Measurements from ENCODE around the gene CGB1. TPM values are rescaled to one million over a fixed set of nuclear protein-coding genes. Genes with fewer than 3 reads are reported as not detected.

The CGB1 gene
- total RNA-seq, 1 experiment from 2014 or later = not detected

DNA sequence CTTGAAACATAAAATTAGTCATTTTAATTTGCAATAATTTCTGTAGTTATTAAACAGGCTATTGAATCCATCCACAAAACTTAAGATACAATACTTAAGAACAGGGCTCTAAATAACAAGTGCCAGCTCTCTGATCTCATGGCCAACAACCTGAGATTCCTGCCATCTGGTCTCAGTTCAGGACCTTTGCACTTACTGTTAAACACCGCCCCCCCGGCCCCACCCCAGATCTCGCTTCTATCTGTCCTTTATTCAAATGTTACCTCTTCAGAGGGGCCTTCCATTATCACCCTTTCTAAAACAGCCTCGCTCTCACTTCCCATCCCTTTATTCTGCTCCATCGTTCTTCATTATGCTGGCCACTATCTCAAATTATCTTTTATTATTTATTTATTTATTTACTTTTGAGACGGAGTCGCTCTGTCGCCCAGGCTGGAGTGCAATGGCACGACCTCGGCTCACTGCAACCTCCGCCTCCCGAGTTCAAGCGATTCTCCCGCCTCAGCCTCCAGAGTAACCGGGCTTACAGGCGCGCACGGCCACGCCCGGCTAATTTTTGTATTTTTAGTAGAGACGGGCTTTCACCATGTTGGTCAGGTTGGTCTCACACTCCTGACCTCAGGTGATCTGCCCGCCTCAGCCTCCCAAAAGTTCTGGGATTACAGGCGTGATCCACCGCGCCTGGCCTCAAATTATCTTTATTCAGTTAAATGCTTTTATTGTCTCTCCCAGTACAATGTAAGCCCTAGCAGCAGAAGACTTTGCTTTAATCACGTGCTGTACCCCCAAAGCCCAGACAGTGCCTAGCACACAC is 47.7 kb upstream of the CGB1 start:
- no peak overlapping the region for H2BK120ac ChIP-seq (ENCODE audit: low read depth, low read length, poor library complexity, severe bottlenecking)
- peak overlapping the region; percentile 90 to 99 (median 98); a peak in 6 of 7 replicates for H3K27ac Mint-ChIP-seq
- H3K23me2 ChIP-seq (ENCODE audit: insufficient read length, low read depth, low read length, poor library complexity, severe bottlenecking) = peaks cover 7% of the 10 kb centered on the region
- peaks cover 2% of the 10 kb centered on the region; the same call in 1 of the 2 replicates for H3K4me1 ChIP-seq (ENCODE audit: insufficient read depth, low read length)
- no peak overlapping the region for H2BK15ac ChIP-seq (ENCODE audit: low read depth, low read length)
- no peak overlapping the region for H3T11ph ChIP-seq (ENCODE audit: low read length)
- whole genome bisulfite sequencing (ENCODE audit: extremely low coverage, insufficient read length, low lambda C conversion rate) = no CpG with 5 or more reads among the region's 26 CpGs
- peaks cover 3% of the 10 kb centered on the region in 2 experiments; a peak in 3 of 5 replicates for H3K9me3 Mint-ChIP-seq
- H3K36me3 Mint-ChIP-seq (ENCODE audit: insufficient read depth in 1 of 3, low read depth in 3 of 3) = peaks cover 22 to 31% (median 29%) of the 10 kb centered on the region in 3 experiments
- no peaks in the 10 kb centered on the region for H4K20me1 ChIP-seq (ENCODE audit: control insufficient read depth, insufficient read depth, insufficient read length)
- peaks cover 6% of the 10 kb centered on the region for H3K79me1 ChIP-seq (ENCODE audit: insufficient read depth, low read depth, low read length, poor library complexity, severe bottlenecking)
- peaks cover 12 to 20% of the 10 kb centered on the region in 2 experiments for H3K4me1 Mint-ChIP-seq
- H3K4me2 ChIP-seq (ENCODE audit: insufficient read depth, insufficient read length, low read length) = peak overlapping the region; percentile 51
- no peak overlapping the region for H3K27ac ChIP-seq (ENCODE audit: insufficient read length, low read depth, low read length)
- H4K5ac ChIP-seq (ENCODE audit: insufficient read length, low read depth, low read length) = no peak overlapping the region
- no peak overlapping the region for H3K18ac ChIP-seq (ENCODE audit: insufficient read length, low read depth, low read length)
- no peak overlapping the region for H3K56ac ChIP-seq (ENCODE audit: insufficient read length, low read depth, low read length)
- H4K8ac ChIP-seq (replicated peaks; ENCODE audit: insufficient read length, low read depth, low read length) = no peak overlapping the region
- no peaks in the 10 kb centered on the region for H3K9me3 ChIP-seq (ENCODE audit: control insufficient read depth, low read depth, low read length)
- no peak overlapping the region for H2BK20ac ChIP-seq (ENCODE audit: low read depth, low read length, poor library complexity, severe bottlenecking)
- H2AK5ac ChIP-seq (ENCODE audit: insufficient read length, low read length) = no peak overlapping the region
- peaks cover 28% of the 10 kb centered on the region for H3K79me2 ChIP-seq (ENCODE audit: insufficient read depth, low read length)
- no peak overlapping the region for H3K4ac ChIP-seq (ENCODE audit: low read depth, low read length)
- TF ChIP-seq, protein P1, sequence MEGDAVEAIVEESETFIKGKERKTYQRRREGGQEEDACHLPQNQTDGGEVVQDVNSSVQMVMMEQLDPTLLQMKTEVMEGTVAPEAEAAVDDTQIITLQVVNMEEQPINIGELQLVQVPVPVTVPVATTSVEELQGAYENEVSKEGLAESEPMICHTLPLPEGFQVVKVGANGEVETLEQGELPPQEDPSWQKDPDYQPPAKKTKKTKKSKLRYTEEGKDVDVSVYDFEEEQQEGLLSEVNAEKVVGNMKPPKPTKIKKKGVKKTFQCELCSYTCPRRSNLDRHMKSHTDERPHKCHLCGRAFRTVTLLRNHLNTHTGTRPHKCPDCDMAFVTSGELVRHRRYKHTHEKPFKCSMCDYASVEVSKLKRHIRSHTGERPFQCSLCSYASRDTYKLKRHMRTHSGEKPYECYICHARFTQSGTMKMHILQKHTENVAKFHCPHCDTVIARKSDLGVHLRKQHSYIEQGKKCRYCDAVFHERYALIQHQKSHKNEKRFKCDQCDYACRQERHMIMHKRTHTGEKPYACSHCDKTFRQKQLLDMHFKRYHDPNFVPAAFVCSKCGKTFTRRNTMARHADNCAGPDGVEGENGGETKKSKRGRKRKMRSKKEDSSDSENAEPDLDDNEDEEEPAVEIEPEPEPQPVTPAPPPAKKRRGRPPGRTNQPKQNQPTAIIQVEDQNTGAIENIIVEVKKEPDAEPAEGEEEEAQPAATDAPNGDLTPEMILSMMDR (conservative IDR thresholded peaks at IDR 0.05) = no peak
- no peak for DNase-seq
- no peak overlapping the region for H2BK5ac ChIP-seq (ENCODE audit: insufficient read length, low read length)
- no peak overlapping the region for H2BK12ac ChIP-seq (ENCODE audit: insufficient read length, low read depth, low read length)
- no peak overlapping the region for H3K14ac ChIP-seq (ENCODE audit: insufficient read depth, low read length)
- peak overlapping the region; percentile 95 to 98 for H3K4me3 Mint-ChIP-seq
- H2AFZ ChIP-seq (ENCODE audit: low read length) = no peak overlapping the region
- H3K23ac ChIP-seq (ENCODE audit: insufficient read length, low read depth, low read length) = no peak overlapping the region
- no peaks in the 10 kb centered on the region for H3K27me3 ChIP-seq (ENCODE audit: insufficient read depth, low read length)
- peaks cover 26% of the 10 kb centered on the region for H3K27me3 Mint-ChIP-seq (ENCODE audit: low read depth)
- peak overlapping the region; percentile 67 for H3K9ac ChIP-seq (ENCODE audit: extremely low read depth, insufficient read length, low read length)
- H4K91ac ChIP-seq (ENCODE audit: insufficient read length, low read depth, low read length) = no peak overlapping the region

Measured in H9 (cell line).